NCI-H446 treated with DMSO at 0.1 percent for 48 hours (cell line): ENCODE results near the gene DSCAM.
"Not testable (repeated sequence)": the region's sequence is repeated elsewhere in the genome, so short reads cannot be mapped to it uniquely, and the experiment has no call there.

ENCODE experiments used
- DNase-seq: peaks from one replicate; lab custom pipeline; 2025; lab: John Stamatoyannopoulos, UW

DSCAM gene

DNA sequence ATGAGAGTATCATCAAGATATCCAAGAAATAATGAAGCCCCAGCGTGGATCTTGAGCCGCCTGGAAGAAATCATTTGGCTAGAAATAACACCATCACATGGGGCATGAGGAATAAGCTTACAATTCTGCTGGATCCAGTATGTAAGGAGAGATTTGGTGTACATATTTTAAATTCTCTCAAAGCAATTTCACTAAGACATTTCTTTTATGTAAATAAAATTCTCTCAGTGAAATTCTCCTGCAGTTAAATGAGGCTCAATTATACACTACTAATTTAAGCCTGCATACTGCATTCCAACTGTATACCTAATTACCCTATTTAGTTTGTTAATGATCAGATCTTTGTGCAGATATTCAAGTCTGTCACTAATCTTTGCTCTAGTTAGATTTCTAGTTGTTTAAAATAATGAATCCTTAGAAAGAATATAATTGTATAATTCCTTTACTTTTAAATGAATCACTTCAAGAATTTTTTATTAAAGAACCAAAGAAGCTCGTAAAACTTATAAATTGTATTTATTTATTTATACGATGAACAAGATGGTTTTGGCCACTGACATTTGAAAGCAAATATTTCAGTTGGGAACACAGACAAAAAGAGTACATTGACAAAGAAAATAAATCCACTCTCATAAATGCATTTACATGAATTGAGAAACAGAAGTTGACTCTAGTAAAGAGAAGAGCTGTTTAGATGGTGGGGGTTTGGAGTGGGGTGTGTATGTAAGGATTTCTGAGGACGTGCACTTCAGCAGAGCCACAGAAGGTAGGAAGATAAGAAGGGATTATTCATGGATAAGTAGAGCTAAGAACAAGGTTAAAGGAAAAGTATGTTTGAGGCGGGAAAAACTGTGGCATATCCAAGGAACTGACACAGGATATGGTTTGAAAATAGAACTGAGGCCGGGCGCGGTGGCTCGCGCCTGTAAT lies 466.8 kb downstream of the DSCAM start:
- DNase-seq = no peak

DNA sequence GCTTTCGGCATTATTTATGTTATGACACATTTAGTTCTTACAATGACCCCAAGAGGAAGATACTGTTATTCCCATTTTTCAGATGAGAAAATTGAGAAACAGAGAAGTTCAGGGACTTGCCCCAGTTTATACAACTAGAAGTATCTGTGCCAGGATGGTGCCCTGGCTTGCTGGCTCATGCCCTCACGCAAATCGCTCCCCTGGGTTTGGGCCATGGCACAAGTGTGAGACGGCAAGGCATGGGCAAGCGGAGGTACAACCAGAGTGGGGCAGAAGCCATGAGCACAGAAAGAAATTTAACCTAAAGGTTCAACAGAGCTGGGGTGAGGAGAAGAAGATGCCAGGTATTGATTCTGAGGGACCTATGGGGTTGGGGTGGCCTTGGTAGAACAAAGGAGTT lies 469.8 kb downstream of the DSCAM start:
- no peak for DNase-seq

DNA sequence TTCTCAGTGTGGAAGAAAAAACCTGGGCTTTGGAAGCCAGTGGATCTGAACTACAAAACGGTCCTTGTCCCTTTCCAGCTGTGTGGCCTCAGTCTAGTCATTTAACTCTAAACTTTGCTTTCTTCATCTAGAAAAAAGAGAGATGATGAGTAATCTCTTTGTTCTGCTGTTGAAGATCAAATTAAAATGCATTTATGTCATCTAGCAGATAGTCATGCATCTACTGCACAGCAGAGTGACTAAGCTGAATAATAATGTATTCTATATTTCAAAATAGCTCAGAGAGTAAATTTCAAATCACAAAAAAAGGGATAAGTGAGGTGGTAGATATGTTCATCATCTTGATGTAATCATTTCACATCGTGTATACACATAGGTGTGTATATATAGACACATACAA lies 473.2 kb downstream of the DSCAM start:
- no peak for DNase-seq

DNA sequence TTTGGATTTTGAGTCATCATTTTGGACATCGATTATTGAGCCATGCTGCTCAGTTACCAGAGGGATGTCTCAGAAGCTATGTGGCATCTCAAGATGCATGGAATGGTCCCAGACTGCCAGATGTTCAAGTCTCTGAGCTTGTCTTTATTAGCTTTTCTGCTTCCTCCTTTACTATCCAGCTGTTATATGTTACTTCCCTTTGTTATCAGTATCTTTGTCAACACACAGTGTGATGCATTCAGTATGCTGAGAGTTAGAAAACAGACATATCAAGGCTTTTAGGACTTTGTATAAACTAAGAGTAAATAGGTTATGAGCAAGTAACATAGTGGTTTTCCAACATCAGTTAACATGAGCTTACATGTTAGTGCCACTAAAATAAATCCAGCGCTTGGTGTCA lies 474.5 kb downstream of the DSCAM start:
- DNase-seq = no peak

DNA sequence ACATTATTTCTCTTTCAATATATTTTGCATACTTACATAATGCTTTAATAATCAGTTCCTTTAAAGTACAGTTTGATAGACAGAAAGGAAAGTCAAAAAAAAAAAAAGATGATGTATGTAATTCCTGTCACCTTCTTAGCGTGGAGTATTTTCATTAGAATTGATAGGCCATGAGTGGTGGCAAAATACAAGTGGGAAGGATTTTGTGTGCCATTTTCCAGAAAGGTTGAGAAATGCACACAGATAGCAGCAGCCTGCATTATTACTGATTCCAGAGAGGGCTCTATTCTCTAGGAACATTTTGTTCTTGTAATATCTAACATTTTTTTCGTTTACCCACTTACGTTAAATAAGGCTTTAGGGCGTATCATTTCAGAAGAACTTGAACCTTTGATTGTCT lies 475.6 kb downstream of the DSCAM start:
- DNase-seq = no peak

DNA sequence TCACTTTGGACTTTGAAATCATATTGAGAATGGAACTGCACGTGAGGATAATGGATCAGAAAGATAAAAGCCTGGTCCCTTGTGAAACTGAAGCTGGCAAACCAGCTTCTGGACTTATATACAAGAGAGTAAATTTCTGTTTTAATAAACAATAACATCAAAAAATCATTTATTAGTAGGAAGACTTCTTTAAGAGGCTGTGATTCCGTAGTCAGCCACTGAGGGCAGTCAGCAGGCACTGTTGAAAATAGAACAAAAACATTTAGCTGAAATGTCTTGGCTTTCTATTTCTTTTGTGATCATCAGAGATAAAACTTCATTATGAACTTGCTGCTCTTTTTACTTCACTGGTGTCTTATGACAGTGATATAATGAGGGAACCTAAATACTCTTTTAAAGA lies 490.3 kb downstream of the DSCAM start:
- DNase-seq = no peak

DNA sequence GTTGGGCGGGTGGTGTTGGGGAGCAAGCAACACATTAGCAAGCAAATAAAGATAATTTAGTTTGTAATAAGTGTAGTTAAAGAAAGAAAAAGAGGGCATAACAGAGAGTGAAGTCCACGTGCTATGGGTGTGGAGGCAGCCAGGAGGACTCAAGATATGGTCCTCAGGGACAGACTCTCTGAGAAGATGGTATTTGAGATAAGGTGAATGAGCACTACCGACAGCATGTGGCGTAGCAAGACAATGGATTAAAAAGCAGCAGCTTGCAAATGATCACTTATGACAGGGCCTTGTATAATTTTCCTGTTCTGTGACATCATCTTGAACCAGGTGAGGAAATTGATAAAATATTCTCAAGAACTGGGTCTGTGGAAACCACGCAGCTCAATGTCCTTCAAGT lies 491.9 kb downstream of the DSCAM start:
- no peak for DNase-seq

DNA sequence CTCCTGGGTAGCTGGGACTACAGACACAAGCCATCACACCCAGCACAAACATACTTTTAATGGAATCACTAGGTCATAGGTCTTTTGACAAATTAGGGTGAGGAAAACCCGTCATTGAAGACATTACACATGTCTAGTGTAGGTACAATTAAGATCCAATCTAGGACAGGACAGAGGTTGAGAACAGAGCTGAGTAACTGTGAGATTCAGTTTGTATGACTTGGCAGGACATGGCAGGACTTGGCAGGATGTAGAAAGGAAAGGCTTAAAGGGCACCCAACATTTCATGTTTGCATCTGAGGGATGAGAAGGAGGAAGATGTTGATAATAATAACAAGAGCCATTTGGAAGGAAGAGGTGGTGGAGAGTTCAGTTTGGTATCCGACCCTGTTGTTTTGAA lies 496.0 kb downstream of the DSCAM start:
- DNase-seq = no peak

DNA sequence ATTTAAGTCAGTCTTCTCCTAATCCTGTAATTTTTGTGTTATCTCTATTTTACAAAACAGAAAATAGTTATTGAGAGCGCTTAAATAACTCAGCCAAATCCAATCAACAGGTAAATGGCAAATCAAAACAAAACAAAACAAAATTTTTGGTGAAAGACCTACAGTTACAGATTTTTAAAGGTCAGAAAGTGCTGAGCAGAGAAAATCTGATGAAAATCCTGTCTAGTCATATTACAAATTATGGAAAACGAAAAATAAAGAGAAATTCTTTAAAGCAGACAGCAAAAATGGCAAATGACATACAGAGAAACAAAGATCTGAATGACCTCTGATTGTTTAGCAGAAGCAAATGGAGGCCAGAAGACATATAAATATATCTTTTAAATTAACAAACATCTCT lies 497.4 kb downstream of the DSCAM start:
- no peak for DNase-seq

DNA sequence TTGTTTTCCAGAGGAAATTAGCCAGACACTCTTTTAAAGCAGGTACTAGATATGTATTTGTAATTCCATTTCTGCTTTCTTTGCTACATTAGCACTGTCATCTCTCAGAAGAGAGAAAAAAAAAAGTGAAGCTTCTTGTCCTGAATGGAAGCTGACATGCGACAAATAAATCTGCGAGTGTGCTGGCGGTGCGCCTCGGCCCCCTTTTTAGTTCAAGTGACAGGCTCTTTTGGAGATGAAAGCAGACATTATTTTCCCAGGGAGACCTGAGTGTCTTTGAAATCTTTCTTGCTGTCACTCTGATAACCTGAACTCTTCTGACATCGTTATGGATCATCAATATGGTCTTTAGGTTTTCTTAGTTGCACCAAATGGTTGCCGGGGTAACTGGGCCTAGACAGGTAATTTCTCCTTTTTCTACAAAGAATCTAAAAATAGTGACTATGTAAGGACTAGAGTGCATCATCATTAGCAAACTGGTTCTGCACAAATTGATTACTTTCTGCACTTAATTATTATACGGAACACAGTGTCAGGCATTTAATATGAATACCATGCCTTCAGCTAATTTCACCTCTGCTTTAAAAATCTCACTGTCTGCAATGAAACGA lies 501.1 kb downstream of the DSCAM start:
- no peak for DNase-seq

DNA sequence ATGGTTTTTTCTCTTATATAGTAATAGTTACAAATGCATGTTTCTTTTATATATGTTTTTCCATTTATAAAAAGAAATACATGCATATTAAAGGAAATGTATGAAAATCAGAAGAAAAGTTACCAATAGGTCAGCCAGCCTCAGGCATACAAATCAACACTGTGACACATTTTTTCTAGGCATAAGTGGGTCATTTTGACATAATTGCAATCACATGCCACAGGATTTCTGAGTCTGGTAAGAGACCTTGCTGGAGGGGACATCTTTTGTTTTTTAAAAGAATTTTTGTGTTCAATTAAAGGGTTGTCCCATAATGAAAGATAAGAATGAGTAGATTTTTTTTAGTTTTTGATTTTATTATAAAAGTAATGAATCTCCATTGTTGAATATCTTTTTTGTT lies 506.6 kb downstream of the DSCAM start:
- DNase-seq = no peak

DNA sequence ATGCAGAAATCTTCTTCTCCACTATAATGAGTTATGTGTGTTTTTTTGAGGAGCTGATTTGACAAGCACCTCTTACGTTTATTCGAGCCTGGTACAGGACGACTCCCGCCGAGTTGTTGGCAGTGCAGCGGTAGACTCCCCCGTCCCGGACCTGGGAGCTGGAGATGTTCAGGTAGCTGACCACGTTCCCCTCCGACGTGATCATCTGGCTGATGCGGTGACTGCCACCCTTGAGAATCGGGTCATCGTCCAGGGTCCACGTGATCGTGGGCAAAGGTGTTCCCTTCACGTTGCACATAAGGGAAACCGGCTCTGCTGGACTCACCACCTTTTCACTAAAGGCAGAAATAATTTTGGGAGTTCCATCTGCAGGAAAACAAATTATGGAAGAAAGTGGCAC lies 507.9 kb downstream of the DSCAM start:
- no peak for DNase-seq

DNA sequence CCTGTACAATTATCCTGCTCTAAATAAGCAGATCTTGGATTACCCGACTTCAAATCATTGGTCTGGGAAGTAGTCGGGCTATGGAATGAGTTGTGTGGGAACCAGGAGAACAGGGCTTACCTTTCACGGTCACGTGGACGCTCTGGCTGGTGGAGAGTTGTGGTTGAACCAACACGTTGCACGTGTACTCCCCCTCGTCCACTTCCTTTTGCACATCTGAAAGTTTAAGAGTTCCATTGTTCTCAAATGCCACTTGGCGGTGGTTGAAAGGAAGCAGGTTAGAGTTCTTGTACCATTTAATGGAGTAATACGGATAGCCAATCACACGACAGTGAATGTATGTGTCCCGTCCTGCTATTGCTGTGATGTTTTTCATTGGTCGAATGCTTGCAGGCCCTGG lies 509.0 kb downstream of the DSCAM start:
- no peak for DNase-seq

DNA sequence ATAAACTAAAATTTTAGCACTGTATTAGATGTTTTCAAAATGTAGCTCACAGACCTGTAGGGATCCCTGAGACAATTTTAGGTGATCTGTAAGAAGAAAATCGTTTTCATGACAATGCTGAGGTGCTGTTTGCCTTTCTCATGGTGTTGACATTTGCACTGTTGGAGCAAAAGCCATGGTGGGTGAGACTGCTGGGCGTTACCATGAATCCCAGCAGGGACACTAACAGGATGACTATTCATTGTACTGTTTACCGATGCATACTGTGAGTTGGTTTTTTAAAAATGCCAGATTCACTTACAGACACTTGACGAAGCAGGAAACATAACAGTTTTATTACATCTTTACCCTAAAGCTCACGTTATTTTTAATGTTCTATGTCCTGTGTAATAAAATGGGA lies 511.3 kb downstream of the DSCAM start:
- no peak for DNase-seq

DNA sequence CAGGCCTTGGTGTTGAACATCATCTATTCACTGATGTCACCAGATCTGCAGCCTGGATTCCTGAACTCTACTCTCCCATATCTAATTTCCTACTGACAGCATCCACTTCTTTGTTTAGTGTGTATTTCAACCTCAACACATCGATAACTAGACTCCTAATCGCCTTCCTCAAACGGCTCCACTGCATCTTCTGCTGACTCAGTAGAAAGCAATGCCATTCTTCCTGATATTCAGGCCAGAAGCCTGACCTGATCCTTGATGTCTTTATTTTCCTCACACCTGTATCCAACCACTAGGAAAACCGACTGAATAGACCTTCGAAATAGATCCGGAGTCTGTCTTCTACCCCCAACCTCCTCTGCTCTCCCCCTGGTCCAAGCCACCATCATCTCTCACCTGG lies 512.8 kb downstream of the DSCAM start:
- DNase-seq = no peak

DNA sequence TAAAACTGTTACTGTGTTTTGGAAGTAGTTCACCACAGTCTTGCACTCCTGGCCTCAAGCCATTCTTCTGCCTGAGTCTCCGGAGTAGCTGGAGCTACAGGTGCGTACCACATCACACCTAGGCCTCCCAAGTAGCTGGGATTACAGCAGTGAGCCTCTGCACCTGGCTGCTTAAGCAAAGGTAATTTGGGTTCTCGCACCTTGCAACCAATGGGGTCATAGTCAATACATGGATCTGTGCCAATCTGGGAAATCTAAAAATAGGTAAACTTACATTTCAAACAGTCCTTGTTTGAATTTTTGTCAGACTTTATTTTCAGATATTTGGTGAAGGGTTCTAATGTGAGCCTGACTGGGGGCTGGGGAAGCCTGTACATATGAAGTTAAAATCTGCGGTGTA lies 513.2 kb downstream of the DSCAM start:
- no peak for DNase-seq

DNA sequence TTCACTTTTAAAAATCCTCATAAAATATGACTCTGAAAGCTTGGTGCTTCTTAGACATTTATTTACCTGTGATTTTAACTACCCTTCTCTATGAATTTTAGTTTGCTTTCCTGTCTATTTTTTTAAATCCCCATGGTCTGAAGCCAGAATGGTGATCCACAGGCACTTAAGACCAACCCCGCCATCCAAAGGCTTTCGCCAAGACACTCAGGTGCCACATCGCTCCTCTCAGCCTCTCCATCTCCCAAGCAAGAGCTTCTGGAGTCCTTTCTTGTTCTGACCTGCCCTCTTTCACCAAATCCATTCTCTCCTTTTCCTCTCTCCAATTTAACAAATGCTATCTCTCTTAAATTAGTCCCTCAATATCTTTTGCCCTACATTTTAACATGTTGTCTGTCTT lies 515.2 kb downstream of the DSCAM start:
- no peak for DNase-seq

DNA sequence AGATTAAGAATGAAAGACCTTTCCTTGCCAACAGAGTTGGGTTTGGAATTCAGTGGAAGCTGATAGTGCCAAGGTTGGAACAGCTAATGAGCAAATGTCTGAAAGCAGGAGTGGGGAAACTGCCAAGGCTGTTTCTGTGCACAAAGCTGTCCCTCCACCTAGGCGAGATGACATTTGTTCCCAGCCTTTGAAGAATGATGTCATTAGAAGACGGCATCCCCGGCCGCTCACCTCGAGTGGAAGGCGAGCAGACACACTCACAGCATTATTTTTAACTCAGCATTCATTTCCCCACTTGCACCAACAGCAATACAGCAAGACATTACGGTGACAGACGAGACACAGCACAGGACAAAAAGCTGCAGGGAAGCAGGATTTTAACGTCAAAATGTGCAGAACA lies 515.8 kb downstream of the DSCAM start:
- DNase-seq = no peak

DNA sequence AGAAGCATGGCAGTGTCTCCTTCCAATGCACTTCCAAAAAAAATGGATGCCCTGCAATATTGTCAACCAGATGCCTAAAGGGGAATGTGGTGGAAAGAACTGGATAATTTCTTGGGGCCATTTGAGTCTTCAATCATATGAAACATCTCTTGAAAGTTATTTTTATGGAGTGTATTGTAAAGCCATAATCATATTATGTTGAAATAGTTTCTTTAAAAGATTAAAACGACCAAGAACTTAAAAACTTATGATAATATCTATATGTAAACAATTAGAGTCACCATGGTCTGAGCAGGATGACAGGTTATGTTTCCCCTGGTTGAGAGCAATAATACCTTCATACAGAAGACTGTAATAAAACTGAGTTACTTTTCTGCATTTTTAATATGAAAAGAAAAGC lies 522.6 kb downstream of the DSCAM start:
- DNase-seq = no peak

DNA sequence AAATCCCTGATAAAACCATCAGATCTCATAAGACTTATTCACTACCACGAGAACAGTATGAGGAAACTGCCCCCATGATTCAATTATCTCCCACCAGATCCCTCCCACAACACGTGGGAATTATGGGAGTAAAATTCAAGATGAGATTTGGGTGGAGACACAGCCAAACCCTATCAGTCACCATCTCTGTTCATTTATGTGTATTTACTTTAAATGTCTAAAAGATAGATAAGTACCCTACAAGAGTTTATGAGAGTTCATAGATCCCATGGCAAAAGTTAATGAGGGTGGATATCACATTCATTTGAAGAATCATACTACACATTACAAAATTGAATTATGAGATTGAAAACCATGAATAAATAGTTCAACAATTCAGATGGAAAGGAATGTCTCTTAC lies 526.2 kb downstream of the DSCAM start:
- DNase-seq = not testable (repeated sequence)

DNA sequence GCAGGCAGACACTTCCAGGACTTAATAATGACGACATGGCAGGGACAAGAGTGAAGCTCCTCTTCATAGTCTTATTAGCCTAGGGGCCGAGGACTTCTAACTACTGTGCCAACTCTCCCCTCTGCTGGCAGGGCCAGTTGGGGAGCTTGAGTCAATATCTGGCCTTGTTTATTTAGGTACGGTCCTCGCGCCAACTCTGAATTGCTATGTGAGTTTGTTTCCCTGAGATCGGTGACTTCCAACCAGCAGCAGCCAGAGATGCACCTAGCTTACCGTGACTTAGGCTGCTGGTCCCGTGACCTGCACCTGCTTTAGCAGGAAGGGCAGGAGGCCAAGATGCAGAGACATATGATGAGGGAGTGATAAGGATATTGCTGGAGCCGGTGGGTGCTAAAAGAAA lies 528.6 kb downstream of the DSCAM start:
- no peak for DNase-seq

DNA sequence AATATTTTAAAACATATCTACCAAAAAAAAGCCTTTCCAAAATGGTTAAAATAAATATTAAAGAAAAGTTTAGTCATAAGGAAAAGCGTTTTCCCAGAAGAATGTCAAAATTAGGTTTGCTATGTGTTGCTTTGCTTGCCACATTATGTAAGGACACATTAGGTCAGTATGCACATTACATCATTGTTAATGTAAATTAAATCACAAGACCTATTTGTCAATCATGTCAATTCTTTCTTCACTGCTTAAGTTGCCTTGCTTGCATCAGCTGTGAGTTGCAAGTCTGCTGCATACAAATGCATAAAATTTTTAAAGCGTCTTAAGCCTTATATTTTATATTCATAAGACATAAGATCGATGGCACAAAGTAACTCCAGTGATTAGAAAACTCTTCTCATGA lies 530.9 kb downstream of the DSCAM start:
- DNase-seq = no peak

DNA sequence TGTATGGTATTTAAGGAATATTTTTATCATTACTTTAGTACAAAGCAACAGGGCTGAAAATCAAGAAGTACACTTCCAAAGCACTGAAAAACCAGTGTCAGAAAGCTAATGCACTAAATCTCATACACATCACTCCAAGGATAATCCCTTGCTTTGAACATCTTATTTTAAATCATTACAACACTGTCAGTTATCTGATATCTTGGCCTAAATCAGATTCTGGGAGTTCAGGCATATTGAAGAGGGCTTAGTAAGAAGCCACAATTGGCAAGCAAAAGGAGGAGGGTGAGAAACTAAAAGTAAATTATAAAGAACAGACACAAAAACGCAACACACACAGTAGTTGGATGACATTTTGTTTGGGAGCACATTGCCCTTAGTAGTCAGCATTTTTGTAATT lies 531.3 kb downstream of the DSCAM start:
- no peak for DNase-seq

DNA sequence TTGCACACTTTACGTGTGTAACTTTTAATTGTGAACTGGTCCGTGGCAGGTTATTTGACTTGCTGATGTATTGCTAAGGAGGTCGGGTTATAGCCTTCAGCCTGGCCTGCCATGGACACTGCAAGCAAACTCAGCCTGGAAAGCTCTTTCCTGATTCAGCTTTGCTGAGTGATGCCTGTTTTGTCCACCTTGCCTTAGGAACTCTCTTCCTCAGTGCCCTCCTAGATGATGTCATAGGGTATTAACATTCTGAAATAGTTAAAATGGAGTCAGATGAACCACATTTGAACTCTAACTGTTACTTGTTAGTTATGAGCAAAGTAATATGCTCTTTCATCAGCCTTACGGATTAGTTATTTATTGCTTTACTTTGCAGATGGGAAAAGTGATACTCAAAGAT lies 533.7 kb downstream of the DSCAM start:
- no peak for DNase-seq
